NK-92 treated with Interleukin-12 subunit alpha and Interleukin-12 subunit beta, amount 100 ng/mL, for 24 hours (cell line): Measurements from ENCODE around the gene IRF4.
"Not testable (repeated sequence)": the region's sequence is repeated elsewhere in the genome, so short reads cannot be mapped to it uniquely, and the experiment has no call there.

Experiments used
- DNase-seq: peaks from one replicate; lab custom pipeline; 2025; lab: John Stamatoyannopoulos, UW

IRF4 gene

DNA sequence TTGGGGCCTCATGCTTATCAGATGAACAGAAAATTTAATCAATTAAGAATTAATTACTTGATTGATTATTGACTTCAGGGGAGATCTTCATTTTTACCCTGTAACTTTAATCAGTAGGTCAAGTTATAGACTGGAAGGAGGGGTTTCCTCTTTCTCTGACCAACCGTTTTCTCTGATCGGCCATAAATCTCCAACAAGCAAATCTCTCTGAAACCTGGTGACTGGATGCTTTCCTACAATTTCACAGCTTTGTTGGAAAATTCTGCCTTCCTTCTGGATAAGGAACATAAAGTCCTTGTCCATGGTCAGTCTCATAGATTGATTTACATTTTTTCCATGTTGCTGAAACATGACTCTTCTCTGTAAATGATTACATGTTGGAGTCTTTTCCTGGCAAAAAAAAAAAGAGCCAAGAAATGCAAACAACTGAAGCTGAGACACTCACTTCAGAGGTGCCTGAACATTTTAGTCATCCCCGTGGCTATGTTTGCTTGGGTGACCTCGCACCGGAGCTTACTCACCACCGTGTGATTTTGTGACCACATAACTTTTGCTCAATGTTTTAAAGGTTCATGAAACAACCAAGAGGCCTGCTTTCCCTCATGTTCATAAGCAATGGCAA lies 31.0 kb downstream of the IRF4 start:
- peak; percentile 71 for DNase-seq

- DNase-seq, result no peak
Observed at GRCh38 chr6:423055-423798, 31.7 kb downstream of the IRF4 start.

DNA sequence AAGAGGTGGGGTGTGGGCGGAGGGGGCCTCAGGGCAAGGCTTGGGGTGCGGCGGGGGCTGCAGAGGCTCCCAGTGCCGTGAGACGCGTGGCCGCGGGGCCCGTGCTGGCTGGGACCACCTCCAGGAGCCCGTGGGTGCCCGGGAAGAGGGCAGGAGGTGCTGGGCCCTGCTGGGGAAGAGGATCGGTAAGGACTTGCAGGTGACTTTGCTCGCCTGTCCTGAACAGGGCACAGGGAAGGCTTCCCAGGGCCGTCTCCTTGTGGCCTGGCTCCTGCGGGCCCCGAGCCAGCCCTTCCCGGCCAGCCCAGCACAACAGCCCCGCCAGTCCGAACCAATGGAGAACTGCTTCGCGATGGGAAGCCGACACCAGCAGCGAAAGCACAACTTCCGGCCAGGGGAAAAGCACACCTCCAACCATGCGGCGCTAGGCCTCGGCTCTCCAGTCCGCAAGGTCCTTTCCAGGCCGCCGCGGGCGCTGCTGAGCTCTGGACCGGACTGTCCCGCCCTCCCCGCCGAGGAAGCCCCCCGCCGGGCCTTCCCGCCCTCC lies 32.3 kb downstream of the IRF4 start:
- no peak for DNase-seq

- DNase-seq, result no peak
Observed at GRCh38 chr6:424741-425417, 33.3 kb downstream of the IRF4 start.

DNA sequence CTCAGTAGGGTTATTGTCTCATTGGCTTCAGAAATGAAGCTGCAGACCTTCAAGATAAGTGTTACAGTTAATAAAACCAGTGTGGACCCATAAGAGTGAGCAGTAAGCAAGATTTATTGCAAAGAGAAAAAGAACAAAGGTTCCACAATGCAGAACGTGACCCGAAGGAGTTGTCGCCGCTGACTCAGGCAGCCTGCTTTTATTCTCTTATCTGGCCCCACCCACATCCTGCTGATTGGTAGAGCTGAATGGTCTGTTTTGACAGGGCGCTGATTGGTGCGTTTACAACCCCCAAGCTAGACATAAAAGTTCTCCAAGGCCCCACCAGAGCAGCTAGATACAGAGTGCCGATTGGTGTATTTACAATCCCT lies 33.9 kb downstream of the IRF4 start:
- DNase-seq, result not testable (repeated sequence)

- DNase-seq, result not testable (repeated sequence)
Observed at GRCh38 chr6:426198-426738, 34.7 kb downstream of the IRF4 start.

GRCh38 chr6:428047-428603 lies 36.6 kb downstream of the IRF4 start:
- DNase-seq, result no peak

GRCh38 chr6:429515-430121 lies 38.1 kb downstream of the IRF4 start:
- DNase-seq, result no peak

- DNase-seq, result no peak
Observed at GRCh38 chr6:431504-431903, 40.0 kb downstream of the IRF4 start.

GRCh38 chr6:431986-432385 lies 40.4 kb downstream of the IRF4 start:
- no peak for DNase-seq

DNA sequence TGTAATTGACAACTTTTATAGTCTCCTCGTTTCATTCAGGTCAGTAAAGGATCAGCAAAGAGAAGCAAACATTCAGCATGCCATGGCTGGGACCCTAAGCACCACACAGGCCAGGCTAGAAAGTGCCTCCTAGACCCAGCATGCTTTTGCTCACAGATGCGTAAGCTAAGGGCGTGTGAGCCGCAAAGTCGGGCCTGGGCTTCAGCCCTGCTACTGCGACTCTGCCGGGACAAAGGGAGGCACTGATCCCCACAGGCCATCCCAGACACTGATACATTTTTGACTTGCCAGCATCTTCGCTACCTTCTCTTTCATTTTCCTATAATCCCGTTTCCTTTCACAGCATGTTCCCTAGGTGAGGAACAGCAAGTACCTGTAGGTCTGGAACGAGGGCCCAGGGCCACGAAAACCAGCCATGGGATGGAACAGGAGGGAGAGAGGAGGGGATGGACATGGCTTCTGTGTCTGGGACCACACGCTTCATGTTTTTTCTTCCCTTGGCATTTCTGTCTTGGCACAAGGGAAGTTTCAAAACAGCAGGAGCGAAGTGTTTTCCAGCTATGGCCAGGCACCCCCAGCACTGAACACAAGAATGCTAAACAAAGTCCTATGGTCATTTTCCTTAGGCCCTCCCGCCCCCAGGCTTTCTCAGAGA lies 42.6 kb downstream of the IRF4 start:
- DNase-seq, result no peak

DNA sequence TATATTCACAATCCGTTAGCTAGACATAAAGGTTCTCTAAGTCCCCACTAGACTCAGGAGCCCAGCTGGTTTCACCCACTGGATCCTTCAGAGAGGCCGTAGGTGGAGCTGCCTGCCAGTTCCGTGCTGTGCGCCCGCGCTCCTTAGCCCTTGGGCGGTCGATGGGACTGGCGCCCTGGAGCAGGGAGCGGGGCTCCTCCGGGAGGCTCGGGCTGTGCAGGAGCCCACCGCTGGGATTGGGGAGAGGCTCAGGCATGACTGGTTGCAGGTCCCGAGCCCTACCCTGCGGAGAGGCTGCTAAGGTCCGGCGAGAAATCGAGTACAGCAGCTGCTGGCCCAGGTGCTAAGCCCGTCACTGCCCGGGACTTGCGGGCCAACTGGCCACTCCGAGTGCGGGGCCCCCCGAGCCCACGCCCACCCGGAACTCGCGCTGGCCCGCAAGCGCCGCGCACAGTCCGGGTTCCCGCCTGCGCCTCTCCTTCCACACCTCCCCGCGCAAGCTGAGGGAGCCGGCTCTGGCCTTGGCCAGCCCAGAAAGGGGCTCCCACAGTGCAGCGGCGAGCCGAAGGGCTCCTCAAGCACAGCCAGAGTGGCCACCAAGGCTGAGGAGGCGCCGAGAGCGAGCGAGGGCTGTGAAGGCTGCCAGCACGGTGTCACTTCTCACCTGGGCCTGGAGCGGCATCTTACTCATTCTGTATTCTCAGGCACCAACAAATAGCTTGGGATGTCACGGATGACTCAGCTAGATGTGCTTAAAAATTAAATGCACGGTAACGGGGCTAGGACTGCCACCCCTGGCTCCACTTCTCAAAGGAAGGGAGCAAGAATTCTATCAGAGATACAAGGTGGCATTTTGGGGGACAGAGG lies 44.1 kb downstream of the IRF4 start:
- no peak for DNase-seq

- DNase-seq, result no peak
Observed at GRCh38 chr6:436308-437036, 44.9 kb downstream of the IRF4 start.

DNA sequence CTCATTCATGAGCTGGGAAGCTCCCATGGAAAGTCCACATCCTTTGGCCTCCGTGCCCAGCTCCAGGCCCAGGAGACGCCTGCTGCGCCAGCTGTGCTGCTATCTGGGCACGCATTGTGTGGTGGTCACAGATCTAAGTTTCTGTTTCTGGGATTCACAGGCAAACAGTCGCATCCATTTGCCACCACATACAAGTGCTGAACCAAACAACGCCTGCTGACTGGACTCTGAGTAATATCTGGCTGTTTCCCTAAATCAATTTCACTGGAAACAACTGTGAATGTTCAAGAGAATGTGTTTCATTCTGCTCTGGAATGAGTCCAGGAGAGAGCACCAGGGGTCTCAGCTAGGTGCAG lies 45.5 kb downstream of the IRF4 start:
- DNase-seq, result no peak

DNA sequence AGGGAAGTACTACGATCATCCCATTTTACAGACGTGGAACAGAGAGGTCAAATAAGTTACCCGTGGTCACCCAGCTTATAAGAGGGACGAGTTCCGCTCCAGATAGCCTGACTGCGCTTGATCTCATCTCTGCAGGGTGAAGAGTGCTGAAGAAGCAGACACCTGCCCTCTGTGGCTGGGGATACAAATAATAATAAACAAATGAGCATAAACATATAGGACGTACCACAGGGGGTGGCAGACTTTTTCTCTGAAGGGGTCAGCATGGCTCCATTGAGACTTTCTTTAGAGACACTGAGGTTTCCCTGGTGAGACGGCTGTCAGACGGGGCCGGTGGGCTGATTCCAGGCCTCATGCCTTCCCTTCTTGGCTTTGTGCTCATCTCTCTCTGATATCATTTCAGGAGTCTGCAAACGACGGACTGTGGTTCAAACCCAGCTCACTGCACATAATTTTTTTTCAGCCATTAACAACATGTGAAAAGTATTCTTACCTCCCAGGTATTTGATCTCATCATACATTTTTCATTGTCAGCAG lies 47.1 kb downstream of the IRF4 start:
- no peak for DNase-seq

DNA sequence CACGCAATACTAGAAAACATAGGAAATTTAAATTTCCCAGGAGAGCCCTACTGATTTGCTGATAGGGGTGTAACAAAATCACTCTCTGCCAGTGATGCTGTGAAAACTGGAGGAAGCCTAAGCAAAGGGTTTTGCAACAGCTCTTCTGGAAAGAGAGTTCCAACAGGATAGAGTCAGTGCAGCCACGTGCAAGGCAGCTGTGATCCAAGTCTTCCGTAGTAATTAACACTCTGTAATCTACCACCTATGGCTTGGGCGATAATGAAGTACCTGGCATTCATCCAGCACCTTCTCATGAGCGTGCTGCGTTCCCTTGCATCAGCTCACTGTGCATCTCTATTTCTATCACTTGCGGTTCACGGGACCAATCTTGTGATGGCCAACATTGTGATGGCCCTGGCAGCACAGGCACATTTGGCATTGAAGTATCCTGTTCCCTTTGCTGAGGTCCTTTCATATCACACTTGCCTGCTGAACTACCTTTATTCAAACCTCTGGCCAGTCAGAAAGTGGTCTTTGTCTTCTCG lies 48.2 kb downstream of the IRF4 start:
- no peak for DNase-seq

GRCh38 chr6:441126-441920 lies 49.8 kb downstream of the IRF4 start:
- no peak for DNase-seq

DNA sequence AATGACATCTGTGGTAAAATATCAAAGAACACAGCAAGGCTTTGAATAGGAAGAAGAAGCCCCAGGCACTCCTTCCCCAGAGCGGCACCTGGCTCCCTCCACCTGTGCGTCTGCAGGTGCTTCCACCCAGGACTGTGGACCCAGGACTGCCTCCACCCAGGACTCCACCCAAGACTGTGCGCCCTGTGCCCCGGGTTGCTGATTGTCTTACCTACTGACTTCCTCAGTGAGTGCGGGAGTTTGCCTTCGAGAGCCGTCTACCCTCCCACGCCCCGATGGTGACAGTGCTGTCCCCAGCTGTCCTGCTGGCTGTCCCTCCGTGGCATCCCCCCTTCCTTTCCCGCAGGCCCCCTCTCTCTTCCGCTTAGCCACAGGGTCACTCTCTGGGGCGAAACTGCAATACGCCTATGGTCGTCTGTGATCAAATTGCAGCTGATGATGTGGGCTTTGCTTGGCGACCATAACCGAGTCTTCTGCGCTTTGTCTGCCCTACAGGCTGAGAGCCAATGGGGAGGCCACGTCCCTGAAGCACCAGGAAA lies 52.1 kb downstream of the IRF4 start:
- DNase-seq, result no peak
